Keratinocyte (primary cell): ENCODE data around the gene FOXK1. TPM values are rescaled to one million over a fixed set of nuclear protein-coding genes. Genes with fewer than 3 reads are reported as not detected.
A peak's percentile ranks its signal among the peaks of the same experiment; 100 is the strongest.

Experiments
- DNase-seq: peaks from one replicate; pipeline ENCODE4 v3.0.0-alpha.2; 2011; ENCODE audit warnings: low read depth, missing footprints, low spot score
- FAIRE-seq: peaks from 2 replicates; lab custom pipeline; 2011; peaks lifted over from hg19 to GRCh38; lab: Jason Lieb, UNC
- H2AFZ ChIP-seq: 2 replicates; pipeline ENCODE4 v1.6.0; 2012; ENCODE audit warnings: low read length, control low read depth, inconsistent platforms; ENCODE audit not compliant: control insufficient read depth
- H3K27ac ChIP-seq: 2 replicates; pipeline ENCODE4 v1.5.1; 2011; ENCODE audit warnings: low read length; ENCODE audit not compliant: control insufficient read depth, insufficient read depth
- H3K27me3 ChIP-seq: 3 replicates; pipeline ENCODE4 v1.6.0; 2011; ENCODE audit warnings: low read length; ENCODE audit not compliant: control insufficient read depth, insufficient read depth; ENCODE audit errors: extremely low read depth
- H3K36me3 ChIP-seq, 2 experiments: 2 replicates in 1 of 2; 3 replicates in 1 of 2; pipeline ENCODE4 v1.5.1; 2011; ENCODE audit warnings: low read length in 2 of 2, mild to moderate bottlenecking in 1 of 2; ENCODE audit not compliant: control insufficient read depth in 2 of 2, insufficient read depth in 2 of 2; ENCODE audit errors: extremely low read depth in 1 of 2
- H3K4me1 ChIP-seq: 3 replicates; pipeline ENCODE4 v1.5.1; 2011; ENCODE audit warnings: low read length; ENCODE audit not compliant: control insufficient read depth, insufficient read depth; ENCODE audit errors: extremely low read depth
- H3K4me2 ChIP-seq: 3 replicates; pipeline ENCODE4 v1.6.0; 2011; ENCODE audit warnings: low read depth, low read length; ENCODE audit not compliant: control insufficient read depth, insufficient read depth; ENCODE audit errors: extremely low read depth
- H3K4me3 ChIP-seq, 3 experiments: fragments of 200-600 bp in 1 of 3; sonication (generic) in 1 of 3; 2 replicates in 2 of 3; 3 replicates in 1 of 3; pipeline ENCODE4 v1.5.1; 2011 to 2016; ENCODE audit warnings: low read length in 3 of 3, mild to moderate bottlenecking in 3 of 3, control low read depth in 2 of 3, inconsistent platforms in 1 of 3, low read depth in 1 of 3, mixed read lengths in 1 of 3, mixed run types in 1 of 3, moderate library complexity in 1 of 3; ENCODE audit not compliant: control insufficient read depth in 2 of 3, insufficient read depth in 2 of 3; ENCODE audit errors: extremely low read depth in 1 of 3
- H3K79me2 ChIP-seq: 2 replicates; pipeline ENCODE4 v1.6.0; 2012; ENCODE audit warnings: low read length; ENCODE audit not compliant: control insufficient read depth, insufficient read depth
- H3K9ac ChIP-seq: 3 replicates; pipeline ENCODE4 v1.6.0; 2011; ENCODE audit warnings: low read length; ENCODE audit not compliant: control insufficient read depth, insufficient read depth; ENCODE audit errors: extremely low read depth
- H3K9me1 ChIP-seq: 3 replicates; pipeline ENCODE4 v1.6.0; 2011; ENCODE audit warnings: low read length; ENCODE audit not compliant: control insufficient read depth, insufficient read depth; ENCODE audit errors: extremely low read depth
- H3K9me3 ChIP-seq: 2 replicates; pipeline ENCODE4 v1.5.1; 2012; ENCODE audit warnings: low read depth, low read length; ENCODE audit not compliant: control insufficient read depth
- H4K20me1 ChIP-seq: 3 replicates; pipeline ENCODE4 v1.6.0; 2011; ENCODE audit warnings: low read length; ENCODE audit not compliant: control insufficient read depth, insufficient read depth; ENCODE audit errors: extremely low read depth
- EZH2 ChIP-seq: IDR thresholded peaks from one replicate; pipeline ENCODE4 v1.6.1; 2012; ENCODE audit warnings: inconsistent platforms, mild to moderate bottlenecking, low read length, moderate library complexity
- dilution Hi-C: fragments of 300-500 bp; cut with MboI; formaldehyde crosslinking; loops from one replicate; pipeline ENCODE4 v1.7.0; 2020; ENCODE audit warnings: low sequenced_read_pairs; ENCODE audit not compliant: extremely low pct_ligation_motif_present
- polyA plus RNA-seq, 5 experiments: library from polyadenylated mRNA; depleted of rRNA in 3 of 5; stranded (reverse) in 3 of 5; stranded (forward) in 1 of 5; unstranded in 1 of 5; fragments of >200 nt; gene quantifications; 1 replicate in 1 of 5; 2 replicates in 3 of 5; 3 replicates in 1 of 5; pipeline versions ENCODE4 v1.2.1 to v1.2.3, GENCODE V29; 2011 to 2012; ENCODE audit warnings: missing spikeins in 2 of 5, low read depth in 1 of 5, low replicate concordance in 1 of 5
- TF ChIP-seq, protein P1 (sequence below), 3 experiments: IDR thresholded peaks in 1 of 3; conservative IDR thresholded peaks in 1 of 3; optimal IDR thresholded peaks in 1 of 3; 2 replicates in 2 of 3; 3 replicates in 1 of 3; pipeline versions ENCODE3 to v1.5.1; 2011; ENCODE audit warnings: low read length in 3 of 3, mild to moderate bottlenecking in 3 of 3, moderate library complexity in 2 of 3, control low read depth in 1 of 3, inconsistent platforms in 1 of 3; ENCODE audit not compliant: insufficient read depth in 2 of 3; ENCODE audit errors: extremely low read depth in 1 of 3

Gene FOXK1
- polyA plus RNA-seq, 1 donor (not counting 4 experiments of a cell fraction or from before 2014, with no cell fraction given) = 4.4 TPM

DNA sequence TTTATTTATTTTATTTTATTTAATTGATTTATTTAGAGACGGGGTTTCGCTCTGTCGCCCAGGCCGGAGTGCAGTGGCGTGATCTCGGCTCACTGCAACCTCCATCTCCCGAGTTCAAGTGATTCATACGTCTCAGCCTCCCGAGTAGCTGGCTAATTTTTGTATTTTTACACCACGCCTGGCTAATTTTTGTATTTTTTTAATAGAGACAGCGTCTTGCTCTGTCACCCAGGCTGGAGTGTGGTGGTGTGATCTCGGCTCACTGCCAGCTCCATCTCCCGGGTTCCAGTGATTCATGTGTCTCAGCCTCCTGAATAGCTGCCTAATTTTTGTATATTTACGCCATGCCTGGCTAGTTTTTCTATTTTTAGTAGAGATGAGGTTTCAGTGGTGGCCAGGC, 127.6 kb downstream of the FOXK1 start:
- H3K4me1 ChIP-seq = no peaks in the 10 kb centered on the region
- no peak overlapping the region for H3K27ac ChIP-seq
- no peaks in the 10 kb centered on the region for H3K9me3 ChIP-seq
- no peak for FAIRE-seq
- no peak overlapping the region for H3K4me3 ChIP-seq
- H3K36me3 ChIP-seq = no peaks in the 10 kb centered on the region
- no peak overlapping the region for H3K4me2 ChIP-seq
- H3K9me1 ChIP-seq = no peaks in the 10 kb centered on the region
- no peak overlapping the region for H2AFZ ChIP-seq
- peaks cover 32% of the 10 kb centered on the region for H3K27me3 ChIP-seq
- TF ChIP-seq EZH2 = no peak
- TF ChIP-seq, protein P1, sequence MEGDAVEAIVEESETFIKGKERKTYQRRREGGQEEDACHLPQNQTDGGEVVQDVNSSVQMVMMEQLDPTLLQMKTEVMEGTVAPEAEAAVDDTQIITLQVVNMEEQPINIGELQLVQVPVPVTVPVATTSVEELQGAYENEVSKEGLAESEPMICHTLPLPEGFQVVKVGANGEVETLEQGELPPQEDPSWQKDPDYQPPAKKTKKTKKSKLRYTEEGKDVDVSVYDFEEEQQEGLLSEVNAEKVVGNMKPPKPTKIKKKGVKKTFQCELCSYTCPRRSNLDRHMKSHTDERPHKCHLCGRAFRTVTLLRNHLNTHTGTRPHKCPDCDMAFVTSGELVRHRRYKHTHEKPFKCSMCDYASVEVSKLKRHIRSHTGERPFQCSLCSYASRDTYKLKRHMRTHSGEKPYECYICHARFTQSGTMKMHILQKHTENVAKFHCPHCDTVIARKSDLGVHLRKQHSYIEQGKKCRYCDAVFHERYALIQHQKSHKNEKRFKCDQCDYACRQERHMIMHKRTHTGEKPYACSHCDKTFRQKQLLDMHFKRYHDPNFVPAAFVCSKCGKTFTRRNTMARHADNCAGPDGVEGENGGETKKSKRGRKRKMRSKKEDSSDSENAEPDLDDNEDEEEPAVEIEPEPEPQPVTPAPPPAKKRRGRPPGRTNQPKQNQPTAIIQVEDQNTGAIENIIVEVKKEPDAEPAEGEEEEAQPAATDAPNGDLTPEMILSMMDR (optimal IDR thresholded peaks at IDR 0.05 in 1 of 3, IDR thresholded peaks at IDR 0.05 in 1 of 3, conservative IDR thresholded peaks at IDR 0.05 in 1 of 3; ENCODE audit: extremely low read depth in 1 of 3, insufficient read depth in 2 of 3, low read length in 3 of 3) = no peak
- H3K79me2 ChIP-seq = no peaks in the 10 kb centered on the region
- no peak for DNase-seq
- dilution Hi-C loops = no loop called here
- no peaks in the 10 kb centered on the region for H4K20me1 ChIP-seq
- no peak overlapping the region for H3K9ac ChIP-seq

DNA sequence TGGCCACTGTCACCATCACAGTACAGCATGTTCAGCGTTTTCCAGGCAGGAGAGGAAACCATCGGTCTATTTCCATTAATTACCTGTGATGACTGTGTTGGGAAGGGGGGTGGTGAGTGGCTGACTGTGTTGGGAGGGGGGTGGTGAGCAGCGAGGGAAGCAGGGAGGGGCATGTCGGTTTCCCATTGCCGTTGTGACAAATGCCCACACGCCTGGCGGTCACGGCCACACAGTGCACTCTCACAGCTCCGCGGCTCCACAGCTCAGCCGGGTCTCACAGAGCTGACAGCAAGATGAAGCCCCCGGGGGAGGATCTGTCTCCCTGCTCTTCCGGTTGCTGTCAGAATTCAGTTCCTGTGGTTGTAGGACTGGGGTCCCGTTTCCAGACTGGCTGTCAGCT, 132.3 kb downstream of the FOXK1 start:
- FAIRE-seq (no peak), DNase-seq (no peak)
- no peak overlapping the region for H3K27ac ChIP-seq
- H3K9me1 ChIP-seq = no peaks in the 10 kb centered on the region
- peaks cover 11% of the 10 kb centered on the region for H3K27me3 ChIP-seq
- dilution Hi-C loops = no loop called here
- H3K4me2 ChIP-seq = no peak overlapping the region
- H3K4me1 ChIP-seq = no peaks in the 10 kb centered on the region
- no peaks in the 10 kb centered on the region for H3K9me3 ChIP-seq
- H4K20me1 ChIP-seq = no peaks in the 10 kb centered on the region
- TF ChIP-seq, protein P1 (optimal IDR thresholded peaks at IDR 0.05 in 1 of 3, IDR thresholded peaks at IDR 0.05 in 1 of 3, conservative IDR thresholded peaks at IDR 0.05 in 1 of 3; ENCODE audit: extremely low read depth in 1 of 3, insufficient read depth in 2 of 3, low read length in 3 of 3) = peak in 1 of 3 experiments; percentile 7
- TF ChIP-seq EZH2 = no peak
- no peak overlapping the region for H2AFZ ChIP-seq
- no peaks in the 10 kb centered on the region for H3K79me2 ChIP-seq
- no peaks in the 10 kb centered on the region for H3K36me3 ChIP-seq
- H3K9ac ChIP-seq = no peak overlapping the region
- no peak overlapping the region for H3K4me3 ChIP-seq
